HepG2 (cell line): ENCODE measurements around the gene TFF1.

ENCODE experiments used
- CEBPB ChIP-seq: IDR thresholded peaks from 2 replicates; pipeline ENCODE4 v1.6.1; 2011; ENCODE audit warnings: low read depth, low read length, improper control_type of control experiment, borderline replicate concordance
- CEBPG ChIP-seq: IDR thresholded peaks from 2 replicates; pipeline ENCODE4 v1.6.1; 2016
- CTCF ChIP-seq: sonication (generic); formaldehyde crosslinking; IDR thresholded peaks from 2 replicates; pipeline ENCODE4 v1.5.0; 2020; ENCODE audit warnings: mild to moderate bottlenecking, missing genetic modification reagents, moderate library complexity
- E2F5 ChIP-seq: sonication (generic); formaldehyde crosslinking; conservative IDR thresholded peaks from 2 replicates; pipeline ENCODE4 v1.4.0; 2020; ENCODE audit warnings: missing genetic modification reagents
- EZH2 ChIP-seq: conservative IDR thresholded peaks from 2 replicates; pipeline ENCODE4 v1.6.1; 2012; ENCODE audit warnings: mild to moderate bottlenecking, low read depth, low read length, moderate library complexity
- FOXO1 ChIP-seq: sonication (generic); formaldehyde crosslinking; IDR thresholded peaks from 2 replicates; pipeline ENCODE4 v1.4.0; 2020; ENCODE audit warnings: missing genetic modification reagents
- KLF16 ChIP-seq, 2 experiments: sonication (generic) in 1 of 2; formaldehyde crosslinking in 1 of 2; IDR thresholded peaks; 2 replicates each; pipeline versions ENCODE4 v1.6.1 to v1.8.0; 2016 to 2023; ENCODE audit warnings: missing genetic modification reagents in 2 of 2, missing compliant biosample characterization in 1 of 2
- MAX ChIP-seq: IDR thresholded peaks from 2 replicates; pipeline ENCODE4 v1.6.1; 2012; ENCODE audit warnings: inconsistent platforms
- PATZ1 ChIP-seq: sonication (generic); formaldehyde crosslinking; IDR thresholded peaks from 2 replicates; pipeline ENCODE4 v1.4.0; 2020; ENCODE audit warnings: missing genetic modification reagents
- POLR2A ChIP-seq, 2 experiments: IDR thresholded peaks; 2 replicates each; pipeline ENCODE4 v1.6.1; 2011; ENCODE audit warnings: low read depth in 2 of 2, low read length in 2 of 2, mild to moderate bottlenecking in 1 of 2, moderate library complexity in 1 of 2; ENCODE audit not compliant: insufficient read depth in 1 of 2
- RAD21 ChIP-seq: fragments of 450-650 bp; formaldehyde crosslinking; IDR thresholded peaks from 2 replicates; pipeline ENCODE4 v1.5.0; 2020; ENCODE audit warnings: mild to moderate bottlenecking
- SP1 ChIP-seq, 2 experiments: fragments of 450-650 bp in 1 of 2; sonication (generic) in 1 of 2; formaldehyde crosslinking in 1 of 2; IDR thresholded peaks; 2 replicates each; pipeline versions ENCODE4 v1.4.0 to v1.6.1; 2016 to 2020; ENCODE audit warnings: missing genetic modification reagents in 1 of 2
- ZBTB33 ChIP-seq: sonication (generic); formaldehyde crosslinking; IDR thresholded peaks from 2 replicates; pipeline ENCODE4 v1.4.0; 2020; ENCODE audit warnings: missing genetic modification reagents
- ZNF496 ChIP-seq: sonication (generic); formaldehyde crosslinking; IDR thresholded peaks from 2 replicates; pipeline ENCODE4 v1.8.1; 2023; ENCODE audit warnings: mild to moderate bottlenecking, moderate library complexity, missing genetic modification reagents; ENCODE audit not compliant: insufficient replicate concordance

- TF ChIP-seq RAD21 (CRISPR knock-in tag) (no peak), POLR2A (IDR thresholded peaks at IDR 0.05; ENCODE audit: insufficient read depth in 1 of 2, low read depth in 2 of 2, low read length in 2 of 2) (no peak), CTCF (CRISPR knock-in tag) (no peak), KLF16 (CRISPR knock-in tag; IDR thresholded peaks at IDR 0.05) (no peak), FOXO1 (CRISPR knock-in tag) (no peak), E2F5 (CRISPR knock-in tag) (no peak), CEBPB (no peak), SP1 (IDR thresholded peaks at IDR 0.05) (no peak), SP1 (CRISPR knock-in tag; IDR thresholded peaks at IDR 0.05) (no peak), MAX (no peak), ZBTB33 (CRISPR knock-in tag) (no peak), EZH2 (no peak), ZNF496 (no peak), PATZ1 (CRISPR knock-in tag) (no peak), CEBPG (no peak)
Measured at GRCh38 chr21:42411891-42412635, 45.7 kb upstream of the TFF1 start.
